ENCODE measurements around the gene ATAD5.

DNA sequence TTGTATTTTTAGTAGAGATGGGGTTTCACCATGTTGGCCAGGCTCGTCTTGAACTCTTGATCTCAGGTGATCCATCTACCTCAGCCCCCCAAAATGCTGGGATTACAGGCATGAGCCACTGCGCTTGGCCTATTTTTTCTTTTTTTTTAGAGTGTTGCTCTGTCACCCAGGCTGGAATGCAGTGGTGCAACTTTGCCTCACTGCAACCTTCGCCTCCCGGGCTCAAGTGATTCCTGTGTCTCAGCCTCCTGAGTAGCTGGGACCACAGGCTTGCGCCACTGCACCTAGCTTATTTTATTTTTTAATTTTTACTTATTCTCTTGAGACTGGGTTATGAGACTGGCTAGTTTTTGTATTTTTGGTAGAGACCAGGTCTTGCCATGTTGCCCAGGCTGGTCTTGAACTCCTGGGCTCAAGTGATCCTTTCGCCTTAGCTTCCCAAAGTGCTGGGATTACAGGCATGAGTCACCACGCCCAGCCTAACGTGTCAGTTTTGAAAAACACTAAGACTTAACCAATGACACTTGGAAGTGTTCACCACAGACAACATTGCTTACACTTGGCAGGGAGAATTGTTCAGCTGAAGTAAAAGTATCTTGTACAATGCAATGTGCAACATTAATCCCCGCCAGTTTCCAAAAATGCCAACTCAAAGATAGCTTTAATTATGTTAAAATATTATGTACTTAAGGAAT lies 26.9 kb downstream of the ATAD5 start:
- no peak for TF ChIP-seq CTCF (IDR thresholded peaks at IDR 0.05; ENCODE audit: poor library complexity, severe bottlenecking)
- no peak for TF ChIP-seq TAF1 (IDR thresholded peaks at IDR 0.05; ENCODE audit: low read depth)

All from neural cell (in vitro differentiated cells).